Measurements from ENCODE around the gene RAPGEF2. TPM values are rescaled to one million over a fixed set of nuclear protein-coding genes. Genes with fewer than 3 reads are reported as not detected.

RAPGEF2 gene
- total RNA-seq, 1 donor from 2014 or later: 38.9 TPM

DNA sequence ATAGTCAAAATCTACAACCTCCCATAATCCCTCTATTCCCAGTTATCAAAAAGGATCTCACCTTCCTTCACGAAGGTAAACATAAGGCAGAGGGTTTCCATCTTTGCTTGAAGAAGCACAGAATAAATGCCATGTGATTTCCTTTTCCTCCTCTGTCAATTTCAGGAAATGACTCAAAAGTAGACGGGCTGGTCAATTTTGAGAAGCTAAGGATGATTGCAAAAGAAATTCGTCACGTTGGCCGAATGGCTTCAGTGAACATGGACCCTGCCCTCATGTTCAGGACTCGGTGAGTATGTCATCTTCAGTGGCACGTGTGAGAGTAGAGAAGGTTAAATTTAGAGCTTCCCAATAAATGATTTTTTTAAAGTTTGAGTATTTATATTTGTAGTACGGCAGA lies 240.2 kb downstream of the RAPGEF2 start:
- no peak for DNase-seq (ENCODE audit: low read depth)
- no peak overlapping the region for H3K4me3 ChIP-seq (ENCODE audit: low read depth, low read length)
- TF ChIP-seq, protein P1, sequence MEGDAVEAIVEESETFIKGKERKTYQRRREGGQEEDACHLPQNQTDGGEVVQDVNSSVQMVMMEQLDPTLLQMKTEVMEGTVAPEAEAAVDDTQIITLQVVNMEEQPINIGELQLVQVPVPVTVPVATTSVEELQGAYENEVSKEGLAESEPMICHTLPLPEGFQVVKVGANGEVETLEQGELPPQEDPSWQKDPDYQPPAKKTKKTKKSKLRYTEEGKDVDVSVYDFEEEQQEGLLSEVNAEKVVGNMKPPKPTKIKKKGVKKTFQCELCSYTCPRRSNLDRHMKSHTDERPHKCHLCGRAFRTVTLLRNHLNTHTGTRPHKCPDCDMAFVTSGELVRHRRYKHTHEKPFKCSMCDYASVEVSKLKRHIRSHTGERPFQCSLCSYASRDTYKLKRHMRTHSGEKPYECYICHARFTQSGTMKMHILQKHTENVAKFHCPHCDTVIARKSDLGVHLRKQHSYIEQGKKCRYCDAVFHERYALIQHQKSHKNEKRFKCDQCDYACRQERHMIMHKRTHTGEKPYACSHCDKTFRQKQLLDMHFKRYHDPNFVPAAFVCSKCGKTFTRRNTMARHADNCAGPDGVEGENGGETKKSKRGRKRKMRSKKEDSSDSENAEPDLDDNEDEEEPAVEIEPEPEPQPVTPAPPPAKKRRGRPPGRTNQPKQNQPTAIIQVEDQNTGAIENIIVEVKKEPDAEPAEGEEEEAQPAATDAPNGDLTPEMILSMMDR (conservative IDR thresholded peaks at IDR 0.05; ENCODE audit: low read depth, low read length): no peak

DNA sequence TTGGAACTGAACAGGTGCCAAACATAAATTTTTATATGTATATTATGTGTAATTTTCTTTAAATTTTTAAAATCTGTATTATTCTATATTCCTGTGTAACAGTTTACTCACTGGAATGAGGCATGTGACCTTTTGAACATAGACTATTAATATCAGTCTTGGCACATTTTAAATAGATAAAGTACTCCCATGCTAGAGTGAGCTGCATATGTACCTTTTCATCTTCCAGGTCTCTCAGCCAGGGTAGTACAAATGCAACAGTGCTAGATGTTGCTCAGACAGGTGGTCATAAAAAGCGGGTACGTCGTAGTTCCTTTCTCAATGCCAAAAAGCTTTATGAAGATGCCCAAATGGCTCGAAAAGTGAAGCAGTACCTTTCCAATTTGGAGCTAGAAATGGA lies 242.0 kb downstream of the RAPGEF2 start:
- TF ChIP-seq, protein P1 (conservative IDR thresholded peaks at IDR 0.05; ENCODE audit: low read depth, low read length): no peak
- DNase-seq (ENCODE audit: low read depth): no peak

DNA sequence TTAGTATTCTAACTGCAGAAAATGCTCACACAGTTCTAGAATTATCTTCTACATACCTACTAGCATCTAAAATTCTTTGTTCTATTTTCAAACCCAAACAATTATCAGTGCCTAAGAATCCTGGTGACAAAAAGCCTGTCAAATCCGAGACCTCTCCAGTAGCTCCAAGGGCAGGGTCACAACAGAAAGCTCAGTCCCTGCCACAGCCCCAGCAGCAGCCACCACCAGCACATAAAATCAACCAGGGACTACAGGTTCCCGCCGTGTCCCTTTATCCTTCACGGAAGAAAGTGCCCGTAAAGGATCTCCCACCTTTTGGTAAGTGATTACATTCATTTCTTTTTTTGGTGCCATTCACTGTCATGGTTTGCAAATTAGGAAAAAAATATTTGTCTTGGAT lies 243.8 kb downstream of the RAPGEF2 start:
- no peak overlapping the region for H3K4me3 ChIP-seq (ENCODE audit: low read depth, low read length)
- TF ChIP-seq, protein P1 (conservative IDR thresholded peaks at IDR 0.05; ENCODE audit: low read depth, low read length): no peak
- DNase-seq (ENCODE audit: low read depth): no peak

More for the DNA sequence above, 242.0 kb downstream of the RAPGEF2 start:
- H3K4me3 ChIP-seq (ENCODE audit: low read depth, low read length): no peak overlapping the region

DNA sequence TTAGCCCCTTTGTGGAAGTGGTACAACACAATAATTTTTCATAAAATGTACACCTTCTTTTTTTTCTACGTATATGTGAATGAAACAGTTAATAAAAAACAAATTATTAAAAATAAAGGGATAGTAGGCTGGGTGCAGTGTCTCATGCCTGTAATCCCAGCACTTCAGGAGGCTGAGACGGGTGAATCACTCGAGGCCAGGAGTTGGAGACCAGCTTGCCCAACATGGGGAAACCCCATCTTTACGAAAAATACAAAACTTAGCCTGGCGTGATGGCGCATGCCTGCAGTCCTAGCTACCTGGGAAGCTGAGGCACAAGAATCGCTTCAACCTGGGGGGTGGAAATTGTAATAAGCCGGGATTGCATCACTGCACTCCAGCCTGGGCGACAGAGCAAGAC lies 244.9 kb downstream of the RAPGEF2 start:
- DNase-seq (ENCODE audit: low read depth): no peak
- TF ChIP-seq, protein P1 (conservative IDR thresholded peaks at IDR 0.05; ENCODE audit: low read depth, low read length): no peak
- H3K4me3 ChIP-seq (ENCODE audit: low read depth, low read length): no peak overlapping the region

DNA sequence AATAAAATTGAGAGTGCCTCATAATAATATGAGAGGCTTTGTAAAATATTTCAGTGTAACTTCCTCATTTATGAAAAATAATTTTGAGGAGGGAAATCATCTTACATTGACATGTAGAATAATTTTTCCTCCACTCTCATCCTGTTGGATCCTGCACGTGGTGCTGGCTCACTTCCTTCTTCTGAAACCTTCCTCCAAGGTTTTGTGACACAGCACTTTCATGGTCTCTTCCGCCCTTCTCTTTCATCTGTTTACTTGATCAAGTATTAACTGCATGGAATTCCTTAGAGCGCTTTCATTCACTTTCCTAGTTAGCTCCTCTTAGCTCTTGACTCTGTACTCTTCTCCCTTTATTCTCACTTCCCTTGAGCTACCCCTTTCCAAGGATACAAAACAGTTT lies 246.5 kb downstream of the RAPGEF2 start:
- no peak overlapping the region for H3K4me3 ChIP-seq (ENCODE audit: low read depth, low read length)
- TF ChIP-seq, protein P1 (conservative IDR thresholded peaks at IDR 0.05; ENCODE audit: low read depth, low read length): no peak
- no peak for DNase-seq (ENCODE audit: low read depth)

DNA sequence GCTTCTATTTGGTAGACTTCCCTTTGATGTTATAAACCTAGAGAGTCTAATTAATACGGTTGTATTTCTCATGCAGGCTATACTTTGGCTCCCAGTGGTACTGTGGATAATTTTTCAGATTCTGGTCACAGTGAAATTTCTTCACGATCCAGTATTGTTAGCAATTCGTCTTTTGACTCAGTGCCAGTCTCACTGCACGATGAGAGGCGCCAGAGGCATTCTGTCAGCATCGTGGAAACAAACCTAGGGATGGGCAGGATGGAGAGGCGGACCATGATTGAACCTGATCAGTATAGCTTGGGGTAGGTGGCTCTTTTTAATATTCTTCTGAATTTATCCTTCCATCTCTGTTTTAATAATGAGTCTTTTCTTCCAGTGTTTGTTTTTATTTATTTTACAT lies 249.7 kb downstream of the RAPGEF2 start:
- no peak for DNase-seq (ENCODE audit: low read depth)

More for the DNA sequence above, 249.7 kb downstream of the RAPGEF2 start:
- H3K4me3 ChIP-seq (ENCODE audit: low read depth, low read length): no peak overlapping the region
- TF ChIP-seq, protein P1 (conservative IDR thresholded peaks at IDR 0.05; ENCODE audit: low read depth, low read length): no peak

Measured in epithelial cell of proximal tubule (primary cell).